NCI-H2081 treated with DMSO at 0.1 percent for 48 hours (cell line): ENCODE results near the gene CTTN.
"Not testable (repeated sequence)": the region's sequence is repeated elsewhere in the genome, so short reads cannot be mapped to it uniquely, and the experiment has no call there.

Source experiments
- DNase-seq: peaks from one replicate; lab custom pipeline; 2025; lab: John Stamatoyannopoulos, UW

CTTN gene

GRCh38 chr11:70381872-70382861 lies 16.2 kb upstream of the CTTN start:
- DNase-seq: no peak

DNA sequence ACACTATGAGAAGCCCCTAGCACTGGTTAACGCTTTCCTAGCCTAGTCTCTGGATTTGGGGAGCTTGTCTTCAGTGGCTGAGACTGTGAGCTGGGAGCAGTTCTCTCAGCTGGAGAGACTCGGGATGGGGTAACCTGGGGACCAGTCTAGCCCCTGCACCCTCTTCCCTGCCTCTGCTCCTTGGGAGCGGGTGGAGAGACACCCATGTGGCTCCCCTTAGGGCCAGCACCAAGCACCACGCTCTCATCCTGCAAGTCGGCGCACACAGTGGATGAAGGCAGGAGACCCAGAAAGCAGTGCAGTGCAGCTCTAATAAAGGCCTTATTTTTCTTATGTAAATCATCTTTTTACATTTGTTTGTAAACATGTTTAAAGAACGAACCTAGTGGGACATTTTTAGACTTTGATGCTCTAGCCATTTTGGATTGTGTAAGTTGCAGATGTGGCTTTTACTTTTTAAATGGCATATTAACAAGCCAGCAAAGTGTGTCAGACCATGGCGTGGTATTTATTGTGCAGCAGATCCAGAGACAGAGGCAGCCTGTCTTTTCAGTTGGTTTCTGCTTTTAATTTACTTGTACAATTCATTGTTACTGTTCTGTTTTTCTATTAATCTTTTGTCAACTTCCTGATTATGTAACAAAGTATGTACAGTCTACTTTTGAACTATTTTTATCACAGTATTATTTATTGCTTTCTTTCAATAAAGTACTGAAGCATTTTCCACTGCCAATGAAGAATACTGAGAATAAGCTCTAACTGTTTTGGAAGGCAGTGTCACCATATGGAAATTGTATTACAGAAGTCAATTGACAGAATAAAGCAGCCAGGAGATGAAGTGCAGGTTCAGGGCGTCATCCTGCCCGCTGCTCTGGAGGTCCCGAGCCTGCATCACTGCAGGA lies 14.4 kb upstream of the CTTN start:
- DNase-seq: no peak

GRCh38 chr11:70384566-70385152 lies 13.7 kb upstream of the CTTN start:
- DNase-seq: no peak

- DNase-seq: no peak
Observed at GRCh38 chr11:70387564-70387963, 10.8 kb upstream of the CTTN start.

GRCh38 chr11:70389201-70389600 lies 9.1 kb upstream of the CTTN start:
- DNase-seq: no peak

GRCh38 chr11:70390882-70391281 lies 7.4 kb upstream of the CTTN start:
- DNase-seq: not testable (repeated sequence)

- DNase-seq: no peak
Observed at GRCh38 chr11:70394211-70394950, 3.9 kb upstream of the CTTN start.

- no peak for DNase-seq
Observed at GRCh38 chr11:70397336-70397982, 870 bp upstream of the CTTN start.

- DNase-seq: no peak
Observed at GRCh38 chr11:70398834-70399680, 728 bp downstream of the CTTN start.

DNA sequence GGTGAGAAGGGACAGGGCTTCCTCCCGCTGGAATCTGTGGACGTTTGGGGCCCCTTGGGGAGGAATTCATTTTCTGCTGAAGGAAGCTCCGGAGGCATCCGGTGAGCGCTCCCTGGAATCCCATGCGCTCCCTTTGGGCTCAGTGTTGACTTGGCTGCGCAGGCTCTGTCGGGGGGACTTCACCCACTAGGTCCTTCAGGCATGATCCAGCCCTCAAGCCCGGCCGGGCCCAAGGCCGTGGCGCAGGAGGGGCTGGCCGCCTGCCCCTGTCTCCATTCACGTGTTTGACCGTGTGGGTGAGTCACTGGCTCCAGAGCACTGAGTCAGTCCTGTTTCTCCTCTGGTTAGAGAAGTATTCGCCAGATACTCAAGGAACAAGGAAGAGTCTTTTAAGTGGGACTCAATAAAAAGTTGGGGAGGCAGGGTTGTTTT lies 1.4 kb downstream of the CTTN start:
- DNase-seq: no peak

- DNase-seq: no peak
Observed at GRCh38 chr11:70400643-70401042, 2.3 kb downstream of the CTTN start.

DNA sequence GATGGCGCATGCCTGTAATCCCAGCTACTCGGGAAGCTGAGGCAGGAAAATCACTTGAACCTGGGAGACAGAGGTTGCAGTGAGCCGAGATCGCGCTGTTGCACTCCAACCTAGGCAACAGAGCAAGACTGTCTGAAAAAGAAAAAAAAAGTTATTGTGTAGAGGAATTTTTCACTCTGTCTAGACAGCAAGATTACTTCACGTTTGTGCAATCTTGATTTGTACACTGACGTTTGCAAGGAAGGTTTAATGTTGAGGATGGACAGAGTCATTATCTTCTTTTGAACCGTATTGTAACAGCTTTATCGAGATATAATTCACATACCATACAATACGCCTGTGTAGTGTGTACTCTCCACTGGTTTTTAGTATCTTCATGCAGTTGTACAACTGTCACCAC lies 3.7 kb downstream of the CTTN start:
- DNase-seq: no peak

- no peak for DNase-seq
Observed at GRCh38 chr11:70402685-70403084, 4.4 kb downstream of the CTTN start.

- DNase-seq: no peak
Observed at GRCh38 chr11:70404244-70404643, 5.9 kb downstream of the CTTN start.

- no peak for DNase-seq
Observed at GRCh38 chr11:70405679-70406395, 7.5 kb downstream of the CTTN start.

DNA sequence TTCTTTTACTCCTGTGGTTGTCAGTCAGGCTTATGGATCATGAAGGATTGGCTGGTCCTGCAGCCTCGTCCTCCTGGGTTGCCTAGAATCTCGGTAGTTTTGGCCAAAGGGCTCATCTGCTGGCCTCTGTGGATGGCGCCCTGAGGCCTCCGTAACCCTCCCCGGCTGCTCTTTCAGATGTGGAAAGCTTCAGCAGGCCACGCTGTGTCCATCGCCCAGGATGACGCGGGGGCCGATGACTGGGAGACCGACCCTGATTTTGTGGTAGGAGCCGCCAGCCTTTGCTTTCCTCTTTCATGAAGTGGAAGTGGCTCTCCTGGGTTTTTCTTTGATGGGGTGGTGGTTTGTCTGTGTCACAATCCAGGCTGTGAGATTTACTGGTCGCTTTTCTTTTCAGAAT lies 8.8 kb downstream of the CTTN start:
- no peak for DNase-seq

DNA sequence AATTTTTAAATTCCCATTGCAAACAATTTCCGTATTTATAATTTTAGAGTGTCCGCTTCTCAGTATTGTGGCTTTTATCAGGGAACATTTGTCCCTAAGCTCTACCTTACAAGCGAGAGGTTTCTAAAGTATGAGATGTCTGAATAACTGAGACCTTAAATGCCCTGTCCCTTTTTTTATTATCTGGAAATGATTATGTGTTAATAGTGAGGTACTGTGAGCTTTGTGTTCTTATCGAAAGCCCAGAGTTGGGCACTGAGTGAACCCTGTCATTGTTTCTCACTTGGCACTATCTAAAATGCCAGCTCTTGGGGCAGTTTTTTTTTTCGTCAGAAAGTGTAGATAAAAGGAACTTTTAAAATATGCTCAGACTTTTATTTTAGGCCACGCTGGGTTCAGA lies 9.5 kb downstream of the CTTN start:
- no peak for DNase-seq

DNA sequence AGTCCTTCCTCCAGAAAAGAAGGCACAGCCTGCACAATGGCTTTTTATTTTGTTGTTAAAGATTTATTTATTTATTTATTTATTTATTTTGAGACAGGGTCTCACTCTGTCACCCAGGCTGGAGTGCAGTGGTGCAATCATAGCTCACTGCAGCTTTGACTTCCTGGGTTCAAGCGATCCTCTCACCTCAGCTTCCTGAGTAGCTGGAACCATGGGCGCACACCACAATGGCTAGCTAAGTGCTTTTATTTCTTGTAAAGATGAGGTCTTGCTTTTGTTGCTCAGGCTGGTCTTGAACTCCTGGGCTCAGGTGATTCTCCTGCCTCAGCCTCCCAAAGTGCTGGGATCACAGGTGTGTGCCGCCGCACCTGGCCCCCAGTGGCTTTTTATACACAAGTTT lies 10.0 kb downstream of the CTTN start:
- not testable (repeated sequence) for DNase-seq

DNA sequence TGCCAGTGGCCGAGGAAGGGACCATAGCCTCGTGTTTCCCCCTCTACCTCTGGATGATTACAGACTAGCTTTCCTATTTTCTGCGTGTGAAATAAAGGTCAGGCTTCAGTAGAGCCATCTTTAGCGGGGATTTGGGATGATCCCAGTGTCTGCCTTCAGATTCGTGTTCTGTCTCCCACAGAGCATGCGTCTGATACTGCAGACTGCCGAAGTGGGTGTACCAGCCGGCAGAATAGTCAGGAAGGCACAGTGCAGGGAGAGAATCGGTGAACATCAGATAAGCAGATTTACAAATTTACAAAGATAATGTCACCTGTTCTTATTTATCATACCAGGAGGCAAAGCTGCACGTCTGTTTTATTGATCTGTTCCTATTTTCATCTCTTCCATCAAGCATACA lies 11.1 kb downstream of the CTTN start:
- no peak for DNase-seq

DNA sequence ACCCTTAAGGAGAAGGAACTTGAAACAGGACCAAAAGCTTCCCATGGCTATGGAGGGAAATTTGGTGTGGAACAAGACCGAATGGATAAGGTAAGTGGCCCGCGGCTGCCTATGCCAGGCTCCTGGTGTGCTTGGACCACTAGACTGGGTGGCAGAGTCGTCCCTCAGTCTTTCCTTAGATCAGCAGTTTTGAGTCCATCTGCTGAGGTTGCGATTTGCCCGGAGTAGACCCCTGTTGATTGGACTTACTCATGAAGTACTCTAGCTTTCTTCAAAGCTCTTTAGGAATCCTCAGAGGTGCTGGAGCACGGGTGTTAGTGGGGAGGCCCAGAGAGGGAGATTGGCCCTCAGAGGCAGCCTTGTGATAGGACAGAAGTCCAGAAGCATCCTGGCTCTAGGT lies 11.5 kb downstream of the CTTN start:
- no peak for DNase-seq
